ENCODE results near the gene ANKRD52. TPM values are rescaled to one million over a fixed set of nuclear protein-coding genes. Genes with fewer than 3 reads are reported as not detected.
A peak's percentile ranks its signal among the peaks of the same experiment; 100 is the strongest.

The ANKRD52 gene
- total RNA-seq, 1 donor from 2014 or later: 12.9 TPM

GRCh38 chr12:56243731-56244181 lies 14.4 kb downstream of the ANKRD52 start:
- DNase-seq (ENCODE audit: low spot score): no peak
- ATAC-seq: peak; percentile 37

GRCh38 chr12:56242986-56243385 lies 15.2 kb downstream of the ANKRD52 start:
- no peak for DNase-seq (ENCODE audit: low spot score)
- ATAC-seq: no peak

DNA sequence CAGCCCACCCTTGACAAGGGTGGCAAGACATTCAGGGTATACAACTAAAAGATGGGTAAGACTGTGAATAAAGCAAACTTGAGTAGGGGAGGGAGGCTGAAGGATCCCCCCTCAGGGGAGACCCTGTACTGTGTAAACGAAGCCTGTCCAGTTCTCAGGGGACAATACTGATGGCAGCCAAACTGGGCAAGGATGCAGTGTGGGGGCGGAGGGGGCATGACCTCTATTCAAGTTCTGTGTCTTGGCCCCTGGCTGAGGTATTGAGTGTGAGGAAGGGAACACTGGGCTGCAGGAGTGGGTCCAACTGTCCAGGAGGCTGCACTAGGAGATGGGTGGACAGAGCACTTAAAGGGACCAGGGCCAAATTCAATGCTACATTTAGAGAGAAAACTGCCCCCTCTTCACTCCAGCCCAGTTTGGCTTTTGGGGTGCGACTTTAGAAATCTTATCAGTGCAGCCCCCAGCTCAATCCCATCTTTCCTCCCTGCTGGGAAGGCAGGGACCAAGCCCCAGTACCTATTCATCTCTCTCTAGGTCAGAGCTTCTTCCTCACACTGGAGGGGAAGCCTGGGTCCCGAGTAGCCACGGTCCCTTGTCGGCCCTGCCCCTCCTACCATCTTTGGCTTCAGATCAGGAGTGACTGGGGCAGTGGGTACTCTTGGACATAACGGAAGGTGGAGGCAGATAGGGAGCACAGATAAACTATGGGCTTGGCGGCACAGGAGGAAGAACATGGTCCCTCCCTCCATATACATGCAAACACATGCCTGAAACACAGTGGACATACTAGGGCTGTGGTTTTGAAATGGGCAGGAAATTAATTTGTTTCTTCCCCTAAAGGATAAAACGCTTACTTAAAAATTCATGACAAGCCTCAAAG lies 16.5 kb downstream of the ANKRD52 start:
- ATAC-seq (no peak), DNase-seq (ENCODE audit: low spot score) (no peak)

- DNase-seq (ENCODE audit: low spot score) (no peak), ATAC-seq (no peak)
Measured at GRCh38 chr12:56237552-56237951, 20.6 kb downstream of the ANKRD52 start.

- DNase-seq (ENCODE audit: low spot score) (no peak), ATAC-seq (no peak)
Measured at GRCh38 chr12:56236985-56237384, 21.2 kb downstream of the ANKRD52 start.

DNA sequence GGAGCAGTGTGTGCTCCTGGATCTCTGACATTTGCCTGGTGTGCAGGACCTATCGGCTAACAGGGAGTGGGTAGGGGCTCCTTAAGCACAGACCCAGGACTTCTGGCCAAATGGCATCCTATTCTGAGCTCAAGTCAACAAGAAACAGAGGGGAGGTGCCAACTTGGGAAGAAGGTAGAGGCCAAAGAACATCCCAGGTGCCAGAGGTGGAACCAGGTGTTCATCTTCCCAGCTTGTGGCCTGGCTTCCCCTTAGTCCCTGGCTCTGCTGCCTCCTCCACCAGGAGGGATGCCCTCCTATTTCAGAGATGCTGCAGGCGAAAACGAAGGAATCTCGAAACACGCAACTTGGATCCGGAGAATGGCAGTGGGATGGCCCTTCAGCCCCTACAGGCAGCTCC lies 22.1 kb downstream of the ANKRD52 start:
- ATAC-seq (no peak), DNase-seq (ENCODE audit: low spot score) (no peak)

- ATAC-seq (peak; percentile 3), DNase-seq (ENCODE audit: low spot score) (no peak)
Measured at GRCh38 chr12:56234746-56235436, 23.3 kb downstream of the ANKRD52 start.

DNA sequence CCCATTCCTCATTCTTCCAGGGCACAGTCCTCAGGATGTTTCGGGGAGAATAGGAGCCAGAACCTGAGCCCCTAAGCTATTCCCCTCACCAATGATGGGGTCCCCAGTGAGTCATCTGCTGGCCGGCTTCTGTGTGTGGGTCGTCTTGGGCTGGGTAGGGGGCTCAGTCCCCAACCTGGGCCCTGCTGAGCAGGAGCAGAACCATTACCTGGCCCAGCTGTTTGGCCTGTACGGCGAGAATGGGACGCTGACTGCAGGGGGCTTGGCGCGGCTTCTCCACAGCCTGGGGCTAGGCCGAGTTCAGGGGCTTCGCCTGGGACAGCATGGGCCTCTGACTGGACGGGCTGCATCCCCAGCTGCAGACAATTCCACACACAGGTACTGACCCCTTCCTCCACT lies 27.0 kb downstream of the ANKRD52 start:
- no peak for DNase-seq (ENCODE audit: low spot score)
- ATAC-seq: no peak

GRCh38 chr12:56230432-56231183 lies 27.6 kb downstream of the ANKRD52 start:
- ATAC-seq (peak; percentile 95), DNase-seq (ENCODE audit: low spot score) (peak; percentile 89)

- ATAC-seq: peak; percentile 68
- DNase-seq (ENCODE audit: low spot score): no peak
Measured at GRCh38 chr12:56229916-56230431, 28.2 kb downstream of the ANKRD52 start, which contains the start of gene SLC39A5. Gene SLC39A5, plus strand, starts transcription at chr12:56230051. Its CDS starts 1,224 bp downstream, at chr12:56231275.

- DNase-seq (ENCODE audit: low spot score) (no peak), ATAC-seq (no peak)
Measured at GRCh38 chr12:56229082-56229481, 29.1 kb downstream of the ANKRD52 start.

DNA sequence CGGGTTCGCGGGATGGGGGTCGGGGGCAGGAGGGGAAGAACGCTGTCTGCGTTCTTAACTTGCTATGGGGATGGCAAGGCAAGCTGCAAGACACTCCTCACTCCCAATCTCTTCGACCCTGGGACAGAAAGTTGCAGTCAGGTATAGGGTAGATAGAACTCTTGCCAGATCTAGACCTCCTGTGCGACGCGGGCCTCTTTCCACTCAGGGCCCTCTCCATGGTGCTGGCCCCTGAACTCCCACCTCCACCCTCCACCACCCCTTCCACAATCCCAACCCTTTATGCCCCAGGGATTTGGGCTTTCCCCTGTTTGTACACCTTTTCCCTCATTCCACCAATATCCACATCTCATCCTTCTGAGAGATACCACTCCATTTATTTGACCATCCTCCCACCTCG lies 33.2 kb downstream of the ANKRD52 start:
- DNase-seq (ENCODE audit: low spot score) (no peak), ATAC-seq (no peak)

- ATAC-seq (peak; percentile 83), DNase-seq (ENCODE audit: low spot score) (peak; percentile 98)
Measured at GRCh38 chr12:56224102-56224701, 34.0 kb downstream of the ANKRD52 start, which contains the start of gene NABP2. Gene NABP2, plus strand, starts transcription at chr12:56224342. Its CDS starts 515 bp downstream, at chr12:56224857.

DNA sequence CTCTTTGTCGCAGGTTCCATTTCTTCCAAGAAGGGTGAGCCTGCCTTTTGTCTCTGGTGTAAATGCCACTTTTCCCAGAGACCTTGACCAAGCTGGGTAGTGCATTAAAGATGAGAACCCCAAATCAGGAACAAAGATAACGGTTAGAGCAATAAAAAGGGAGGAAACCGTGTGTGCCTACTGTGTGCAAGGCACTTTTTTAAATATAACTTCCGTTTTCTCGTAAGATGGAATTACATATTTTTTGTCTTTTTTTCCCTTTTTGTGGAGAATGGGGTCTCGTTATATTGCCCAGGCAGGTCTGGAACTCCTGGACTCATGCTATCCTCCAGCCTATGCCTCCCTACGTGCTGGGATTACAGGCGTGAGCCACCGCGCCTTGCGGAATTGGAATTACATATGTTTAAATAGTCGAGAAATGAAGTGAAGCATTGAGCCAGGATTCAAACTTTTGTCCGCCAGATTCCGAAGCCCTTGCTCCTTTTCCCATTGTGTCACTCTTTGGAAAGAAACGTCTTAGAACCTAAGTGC lies 34.5 kb downstream of the ANKRD52 start:
- DNase-seq (ENCODE audit: low spot score) (no peak), ATAC-seq (no peak)

GRCh38 chr12:56222531-56222895 lies 35.7 kb downstream of the ANKRD52 start:
- ATAC-seq (no peak), DNase-seq (ENCODE audit: low spot score) (no peak)

DNA sequence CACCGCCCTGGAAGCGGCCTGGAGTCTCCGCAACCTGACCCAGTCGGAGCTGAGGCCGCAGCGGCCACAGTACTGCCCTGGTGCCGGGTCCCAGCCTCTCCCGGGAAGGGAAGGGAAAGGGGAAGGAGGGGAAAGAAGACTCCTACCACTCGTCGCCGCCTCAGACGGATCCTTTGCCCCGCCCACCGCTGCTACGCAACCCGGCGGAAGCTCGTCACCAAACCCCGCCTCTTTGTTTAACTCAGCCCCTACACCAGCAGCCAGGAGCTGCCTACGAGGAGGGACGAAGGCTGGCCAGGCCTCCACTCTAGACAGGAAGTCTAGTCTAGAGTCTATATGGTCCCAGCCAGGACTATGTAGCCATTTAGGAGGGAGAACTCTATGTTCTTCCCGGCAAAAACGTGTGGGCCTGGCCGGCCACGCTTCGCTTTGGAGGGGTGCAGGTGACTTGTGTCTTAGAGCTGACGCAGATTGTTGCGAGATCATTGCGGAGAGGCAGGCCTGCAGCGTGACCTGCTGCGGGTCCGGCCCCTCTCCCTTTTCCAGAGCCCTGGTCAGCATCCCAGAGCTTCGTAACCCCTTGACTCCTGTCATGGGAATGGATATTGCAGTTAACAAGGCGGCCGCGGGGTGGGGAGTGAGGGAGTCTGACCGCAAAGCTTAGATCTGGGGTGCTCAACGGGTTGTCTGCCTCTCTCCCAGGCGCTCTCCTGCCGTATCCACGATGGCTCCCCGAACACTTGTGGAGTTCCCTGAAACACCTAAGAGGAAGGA lies 36.2 kb downstream of the ANKRD52 start, which contains the start of gene RNF41:
Gene RNF41, minus strand, starts transcription at position 166 of the 774 bp plus-strand sequence. CDS start 7,875 bp downstream, outside the sequence.
- DNase-seq (ENCODE audit: low spot score) (peak; percentile 97), ATAC-seq (peak; percentile 86)

DNA sequence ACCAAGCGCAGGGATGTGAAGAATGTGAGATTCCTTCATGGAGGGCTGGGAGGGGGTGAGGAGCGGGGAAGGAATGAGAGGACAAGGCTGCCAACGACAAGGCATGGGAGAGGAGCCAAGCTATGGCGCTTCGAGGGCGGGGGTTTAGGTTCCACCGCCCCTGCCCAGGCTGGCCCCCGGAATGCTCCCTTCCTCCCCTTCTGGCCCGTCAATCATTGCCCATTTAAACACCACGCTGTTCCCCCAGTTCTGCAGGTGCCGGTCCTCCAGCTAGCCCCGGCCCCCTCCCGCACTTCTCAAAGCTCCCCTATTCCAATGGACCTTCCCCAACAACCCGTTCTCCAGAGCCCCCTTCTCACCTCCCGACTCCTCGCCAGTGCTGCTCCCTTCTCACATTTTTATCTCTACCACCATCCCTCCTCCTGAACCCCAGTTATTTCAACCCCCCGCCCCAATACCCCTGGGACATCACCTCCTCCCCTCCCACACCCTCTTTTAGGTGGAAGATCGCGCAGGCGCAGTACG lies 36.9 kb downstream of the ANKRD52 start:
- ATAC-seq (no peak), DNase-seq (ENCODE audit: low spot score) (no peak)

DNA sequence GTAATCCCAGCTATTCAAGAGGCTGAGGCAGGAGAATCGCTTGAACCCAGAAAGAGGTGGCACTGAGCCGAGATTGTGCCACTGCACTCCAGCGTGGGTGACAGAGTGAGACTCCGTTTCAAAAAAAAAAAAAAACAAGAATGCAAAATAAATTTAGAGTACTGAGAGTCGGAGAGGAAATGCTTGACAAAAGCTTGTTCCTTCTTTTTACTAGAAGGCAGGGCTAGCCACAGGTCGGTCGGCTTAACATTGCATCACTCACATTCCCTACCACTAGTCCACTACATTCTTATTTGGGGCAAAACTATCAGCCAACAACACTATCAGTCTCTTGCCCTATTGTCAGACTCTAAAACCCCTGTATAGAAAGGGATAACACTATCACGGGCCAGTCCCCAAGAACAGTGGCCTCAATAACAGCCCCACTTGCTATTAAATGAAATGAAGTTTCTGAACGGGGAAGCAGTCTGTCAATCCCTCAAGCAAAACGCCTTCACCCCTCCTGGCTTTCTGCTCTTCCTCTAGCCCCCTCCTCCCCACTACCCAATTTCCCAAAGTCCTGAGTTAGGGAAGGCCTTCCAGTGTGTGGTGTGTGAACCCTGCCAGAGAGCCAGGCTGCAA lies 37.5 kb downstream of the ANKRD52 start:
- DNase-seq (ENCODE audit: low spot score): no peak

GRCh38 chr12:56219840-56220239 lies 38.3 kb downstream of the ANKRD52 start:
- no peak for ATAC-seq

More for the DNA sequence above, 37.5 kb downstream of the ANKRD52 start:
- ATAC-seq: no peak

More at GRCh38 chr12:56219840-56220239, 38.3 kb downstream of the ANKRD52 start:
- no peak for DNase-seq (ENCODE audit: low spot score)

Data from left lobe of liver (tissue), 2 donors.